Parietal lobe (tissue), 1 donor: ENCODE results near the gene LIG4. TPM values are rescaled to one million over a fixed set of nuclear protein-coding genes. Genes with fewer than 3 reads are reported as not detected.

Experiments used
- total RNA-seq: library from RNA; depleted of rRNA; stranded (reverse); fragments of >200 nt; gene quantifications from one replicate; pipeline ENCODE4 v1.2.3, GENCODE V29; 2014

The LIG4 gene
- total RNA-seq: 14.1 TPM

GRCh38 chr13:108215436-108215835 lies at the start of gene LIG4:
Gene LIG4, minus strand, starts transcription at chr13:108215536. Its CDS starts 4,268 bp downstream, at chr13:108211268.

GRCh38 chr13:108218044-108218974 lies 3.0 kb upstream of the LIG4 start, which contains the start of gene ABHD13:
Gene ABHD13, plus strand, starts transcription at chr13:108218392. Its CDS starts 10,827 bp downstream, at chr13:108229219.

Other genes starting within 250 kb of the LIG4 start
- gene ABHD13, start 2.9 kb upstream of the LIG4 start, total RNA-seq: 17.2 TPM
- gene TNFSF13B, start 54.2 kb upstream of the LIG4 start, total RNA-seq: 2.5 TPM